ENCODE results near the gene ADAMTSL1.

DNA sequence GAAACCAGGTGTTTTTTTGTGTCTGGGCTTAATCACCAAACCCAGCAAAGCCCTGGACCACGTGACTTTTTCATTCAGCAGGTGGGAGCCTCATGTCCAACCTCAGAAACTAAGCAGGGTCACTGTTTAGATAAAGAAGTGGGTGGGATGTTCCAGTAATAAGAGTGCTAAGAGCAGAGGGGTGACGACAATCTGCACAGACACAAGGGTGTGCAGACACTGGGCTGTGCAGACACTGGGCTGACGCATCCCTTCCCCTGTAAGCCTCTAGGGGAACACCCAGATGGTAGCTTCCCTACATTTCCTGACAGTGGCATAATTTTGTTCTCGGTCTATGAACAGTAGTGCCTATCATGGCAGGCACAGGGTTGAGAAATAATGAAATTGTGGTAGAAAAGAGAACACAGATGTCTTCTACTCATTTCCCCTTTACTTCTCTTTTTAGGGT lies 474.0 kb downstream of the ADAMTSL1 start:
- no peak for TF ChIP-seq CTCF (IDR thresholded peaks at IDR 0.05; ENCODE audit: low read depth, low read length)
- TF ChIP-seq EZH2phosphoT487 (IDR thresholded peaks at IDR 0.05; ENCODE audit: low read depth): no peak

Data from OCI-LY3 (cell line).